Measurements from ENCODE around the gene SECISBP2. TPM values are rescaled to one million over a fixed set of nuclear protein-coding genes. Genes with fewer than 3 reads are reported as not detected.
A peak's percentile ranks its signal among the peaks of the same experiment; 100 is the strongest.

Gene SECISBP2
- total RNA-seq, 1 donor from 2014 or later, result 55.6 TPM

GRCh38 chr9:89397471-89397870 is 79.2 kb downstream of the SECISBP2 start:
- TF ChIP-seq CTCF (IDR thresholded peaks at IDR 0.05), result no peak
- DNase-seq (no peak), ATAC-seq (no peak)
- Histone ChIP-seq H3K27me3 (ENCODE audit: low read depth) (no peaks in the 10 kb centered on the region), H3K4me3 (no peak overlapping the region), H3K36me3 (peaks cover 81% of the 10 kb centered on the region), H3K27ac (no peak overlapping the region), H3K4me1 (peaks cover 13% of the 10 kb centered on the region), H3K9me3 (no peaks in the 10 kb centered on the region)
- intact Hi-C loops (cut with DNase I), result no loop called here

- no peaks in the 10 kb centered on the region for H3K27me3 ChIP-seq (ENCODE audit: low read depth)
- peaks cover 13% of the 10 kb centered on the region for H3K4me1 ChIP-seq
- ATAC-seq (no peak), DNase-seq (no peak)
- intact Hi-C loops (cut with DNase I), result no loop called here
- no peaks in the 10 kb centered on the region for H3K9me3 ChIP-seq
- no peak for TF ChIP-seq CTCF (IDR thresholded peaks at IDR 0.05)
- H3K4me3 ChIP-seq, result no peak overlapping the region
- peaks cover 74% of the 10 kb centered on the region for H3K36me3 ChIP-seq
- no peak overlapping the region for H3K27ac ChIP-seq
These were observed 80.3 kb downstream of the SECISBP2 start for GRCh38 chr9:89398621-89399020.

GRCh38 chr9:89400403-89401116 is 82.3 kb downstream of the SECISBP2 start:
- Histone ChIP-seq H3K27ac (peak overlapping the region; percentile 56), H3K9me3 (no peaks in the 10 kb centered on the region), H3K36me3 (peaks cover 54% of the 10 kb centered on the region), H3K4me3 (no peak overlapping the region), H3K27me3 (ENCODE audit: low read depth) (no peaks in the 10 kb centered on the region), H3K4me1 (peaks cover 14% of the 10 kb centered on the region)
- no peak for TF ChIP-seq CTCF (IDR thresholded peaks at IDR 0.05)
- ATAC-seq, result peak; percentile 75 to 79
- DNase-seq, result no peak
- intact Hi-C loops (cut with DNase I), result no loop called here

- no peak overlapping the region for H3K4me3 ChIP-seq
- ATAC-seq, result no peak
- peaks cover 32% of the 10 kb centered on the region for H3K36me3 ChIP-seq
- no peak for DNase-seq
- no peak for TF ChIP-seq CTCF (IDR thresholded peaks at IDR 0.05)
- H3K9me3 ChIP-seq, result no peaks in the 10 kb centered on the region
- no peak overlapping the region for H3K27ac ChIP-seq
- peaks cover 26% of the 10 kb centered on the region for H3K4me1 ChIP-seq
- H3K27me3 ChIP-seq (ENCODE audit: low read depth), result no peaks in the 10 kb centered on the region
- intact Hi-C loops (cut with DNase I), result no loop called here
These were observed 84.6 kb downstream of the SECISBP2 start for GRCh38 chr9:89402695-89403427.

GRCh38 chr9:89404074-89404473 is 85.8 kb downstream of the SECISBP2 start:
- DNase-seq, result no peak
- Histone ChIP-seq H3K36me3 (peaks cover 21% of the 10 kb centered on the region), H3K27me3 (ENCODE audit: low read depth) (no peaks in the 10 kb centered on the region), H3K27ac (no peak overlapping the region), H3K4me3 (no peak overlapping the region), H3K4me1 (peaks cover 26% of the 10 kb centered on the region), H3K9me3 (no peaks in the 10 kb centered on the region)
- intact Hi-C loops (cut with DNase I), result no loop called here
- TF ChIP-seq CTCF (IDR thresholded peaks at IDR 0.05), result no peak
- ATAC-seq, result no peak

Measured in lower lobe of right lung (tissue), 2 donors.